ENCODE data around the gene DNAI7. TPM values are rescaled to one million over a fixed set of nuclear protein-coding genes. Genes with fewer than 3 reads are reported as not detected.
A peak's percentile ranks its signal among the peaks of the same experiment; 100 is the strongest.

Gene DNAI7
- 1 to 10 TPM; 1.5 to 1.6 TPM for total RNA-seq

- Histone ChIP-seq H3K4me1 (peaks cover 0 to 22% of the 10 kb centered on the region in 2 donors), H3K27ac (peak within 1 kb of the TSS; percentile 88 to 91), H3K27me3 (no peaks in the 10 kb centered on the region), H3K36me3 (no peaks in the 10 kb centered on the region), H3K4me3 (peak within 1 kb of the TSS; percentile 57 to 65), H3K9me3 (no peaks in the 10 kb centered on the region)
- peak in 1 of 2 donors; percentile 38 for TF ChIP-seq CTCF (IDR thresholded peaks at IDR 0.05)
- peak; percentile 97 for DNase-seq (ENCODE audit: low spot score)
Measured at GRCh38 chr12:25195056-25195971, at the start of gene DNAI7, which contains the start of gene ETFRF1. Gene DNAI7 (minus strand): TSS chr12:25195160. CDS start chr12:25195078, 82 bp downstream. Gene ETFRF1 (plus strand): TSS chr12:25195237. CDS start chr12:25203957, 8,720 bp downstream.

GRCh38 chr12:25243680-25243990, 48.7 kb upstream of the DNAI7 start:
- H3K4me1 ChIP-seq = no peaks in the 10 kb centered on the region
- no peak overlapping the region for H3K27ac ChIP-seq
- H3K4me3 ChIP-seq = no peak overlapping the region
- TF ChIP-seq CTCF (IDR thresholded peaks at IDR 0.05) = no peak
- no peaks in the 10 kb centered on the region for H3K27me3 ChIP-seq
- DNase-seq (ENCODE audit: low spot score) = no peak
- no peaks in the 10 kb centered on the region for H3K36me3 ChIP-seq
- no peaks in the 10 kb centered on the region for H3K9me3 ChIP-seq

- no peak for TF ChIP-seq CTCF (IDR thresholded peaks at IDR 0.05)
- DNase-seq (ENCODE audit: low spot score) = no peak
- Histone ChIP-seq H3K4me1 (no peaks in the 10 kb centered on the region), H3K36me3 (no peaks in the 10 kb centered on the region), H3K4me3 (no peak overlapping the region), H3K27me3 (no peaks in the 10 kb centered on the region), H3K9me3 (no peaks in the 10 kb centered on the region), H3K27ac (no peak overlapping the region)
Measured at GRCh38 chr12:25242981-25243679, 48.2 kb upstream of the DNAI7 start.

GRCh38 chr12:25241167-25242020, 46.4 kb upstream of the DNAI7 start:
- Histone ChIP-seq H3K27me3 (no peaks in the 10 kb centered on the region), H3K27ac (no peak overlapping the region), H3K4me3 (no peak overlapping the region), H3K4me1 (peaks cover 0 to 2% of the 10 kb centered on the region in 2 donors), H3K9me3 (no peaks in the 10 kb centered on the region), H3K36me3 (peaks cover 4% of the 10 kb centered on the region)
- no peak for DNase-seq (ENCODE audit: low spot score)
- TF ChIP-seq CTCF (IDR thresholded peaks at IDR 0.05) = peak; percentile 45 to 70

- no peak for DNase-seq (ENCODE audit: low spot score)
- no peak for TF ChIP-seq CTCF (IDR thresholded peaks at IDR 0.05)
- no peaks in the 10 kb centered on the region for H3K9me3 ChIP-seq
- peaks cover 0 to 11% of the 10 kb centered on the region in 2 donors for H3K4me1 ChIP-seq
- peaks cover 4% of the 10 kb centered on the region for H3K36me3 ChIP-seq
- no peaks in the 10 kb centered on the region for H3K27me3 ChIP-seq
- H3K4me3 ChIP-seq = no peak overlapping the region
- peak overlapping the region in 1 of 2 donors; percentile 61 for H3K27ac ChIP-seq
Measured at GRCh38 chr12:25236626-25237025, 41.7 kb upstream of the DNAI7 start.

Data from right atrium auricular region (tissue), 2 donors.